Thyroid gland (tissue), 4 donors: Measurements from ENCODE around the gene CCDC86. TPM values are rescaled to one million over a fixed set of nuclear protein-coding genes. Genes with fewer than 3 reads are reported as not detected.

Experiments
- DNase-seq, 2 donors: peaks; one replicate each; pipeline ENCODE4 v3.0.0-alpha.2; 2019
- H3K27ac ChIP-seq, 3 donors: fragments of 200-600 bp; sonication (generic); 1 replicate in 2 of 3; 2 replicates in 1 of 3; pipeline ENCODE4 v1.5.1; 2016 to 2019; ENCODE audit warnings: mild to moderate bottlenecking in 1 of 3, moderate library complexity in 1 of 3
- H3K27me3 ChIP-seq: fragments of 200-600 bp; sonication (generic); one replicate; pipeline ENCODE4 v1.5.1; 2019
- H3K36me3 ChIP-seq, 2 donors: fragments of 200-600 bp; sonication (generic); one replicate each; pipeline ENCODE4 v1.5.1; 2016 to 2019
- H3K4me1 ChIP-seq, 2 donors: fragments of 200-600 bp; sonication (generic); one replicate each; pipeline ENCODE4 v1.5.1; 2017 to 2019
- H3K4me3 ChIP-seq, 3 donors: fragments of 200-600 bp; sonication (generic); replicated peaks in 1 of 3; 1 replicate in 2 of 3; 2 replicates in 1 of 3; pipeline ENCODE4 v1.5.1; 2016; ENCODE audit warnings: mild to moderate bottlenecking in 1 of 3
- H3K9me3 ChIP-seq: fragments of 200-600 bp; sonication (generic); one replicate; pipeline ENCODE4 v1.5.1; 2017
- CTCF ChIP-seq, 6 experiments: fragments of 200-600 bp in 3 of 6; fragments of 450-650 bp in 3 of 6; sonication (generic) in 3 of 6; IDR thresholded peaks; one replicate each; pipeline ENCODE4 v1.5.1; 2016 to 2019; ENCODE audit warnings: antibody characterized with exemption in 6 of 6, mild to moderate bottlenecking in 2 of 6, inconsistent platforms in 1 of 6, moderate library complexity in 1 of 6
- POLR2A ChIP-seq, 2 donors: fragments of 450-650 bp; IDR thresholded peaks; one replicate each; pipeline ENCODE4 v1.6.1; 2017; ENCODE audit warnings: antibody characterized with exemption in 2 of 2, mild to moderate bottlenecking in 2 of 2, moderate library complexity in 1 of 2
- WGBS, 2 donors: methylation state at CpG; one replicate each; pipeline ENCODE4 v1.1.5; 2017; 5-methylcytosine and 5-hydroxymethylcytosine counted together
- intact Hi-C: fragments of 100-400 bp; cut with DNase I; formaldehyde crosslinking; loops from one replicate; pipeline ENCODE4 v1.15.1; 2023
- total RNA-seq, 4 donors: library from RNA; depleted of rRNA; stranded (reverse); fragments of >200 nt; gene quantifications; one replicate each; pipeline ENCODE4 v1.2.3, GENCODE V29; 2016

CCDC86 gene
- total RNA-seq, 4 donors from 2014 or later = 6.7 to 19.6 (median 14.2) TPM

GRCh38 chr11:60880643-60881282 lies 38.9 kb downstream of the CCDC86 start:
- Histone ChIP-seq H3K27ac (no peak overlapping the region), H3K4me1 (peaks cover 8 to 9% of the 10 kb centered on the region in 2 donors), H3K36me3 (no peaks in the 10 kb centered on the region), H3K27me3 (no peaks in the 10 kb centered on the region), H3K9me3 (no peaks in the 10 kb centered on the region), H3K4me3 (no peak overlapping the region)
- TF ChIP-seq POLR2A (IDR thresholded peaks at IDR 0.05) (no peak), CTCF (IDR thresholded peaks at IDR 0.05) (no peak)
- DNase-seq = peak; percentile 33 to 45
- intact Hi-C loops = no loop called here
- 25 to 31% methylated on average over 8 of the region's 8 CpGs for WGBS, 2 donors

DNA sequence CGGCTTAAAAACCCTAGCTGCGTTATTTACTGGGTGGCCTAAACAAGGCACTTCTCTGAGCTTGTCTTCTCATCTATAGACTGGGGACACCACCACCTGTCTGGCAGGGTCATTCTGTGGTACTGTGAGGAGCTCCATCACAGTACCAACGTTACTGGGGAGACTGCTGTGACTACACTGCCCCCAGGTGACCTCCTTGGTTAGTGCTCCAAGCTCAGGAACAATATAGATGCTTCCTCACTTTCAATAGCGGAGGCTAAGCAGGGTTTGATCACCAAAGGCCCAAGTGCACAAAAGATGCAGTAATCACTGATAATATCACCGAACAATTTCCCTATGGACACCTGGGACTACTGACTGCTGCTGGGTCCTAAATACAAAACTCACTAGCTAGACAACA lies 45.6 kb downstream of the CCDC86 start:
- intact Hi-C loops = no loop called here
- no peak overlapping the region for H3K27ac ChIP-seq
- no peak overlapping the region for H3K4me3 ChIP-seq
- no peaks in the 10 kb centered on the region for H3K4me1 ChIP-seq
- DNase-seq = peak; percentile 43 to 45
- TF ChIP-seq POLR2A (IDR thresholded peaks at IDR 0.05) = no peak
- TF ChIP-seq CTCF (IDR thresholded peaks at IDR 0.05) = peak in 4 of 6 experiments; percentile 26 to 57 (median 45)
- no peaks in the 10 kb centered on the region for H3K27me3 ChIP-seq
- no peaks in the 10 kb centered on the region for H3K9me3 ChIP-seq
- H3K36me3 ChIP-seq = peaks cover 0 to 2% of the 10 kb centered on the region in 2 donors
- 55 to 75% methylated on average over 5 of the region's 5 CpGs for WGBS, 2 donors

- H3K4me1 ChIP-seq = no peaks in the 10 kb centered on the region
- no peak overlapping the region for H3K27ac ChIP-seq
- no peak overlapping the region for H3K4me3 ChIP-seq
- no peak for DNase-seq
- H3K27me3 ChIP-seq = no peaks in the 10 kb centered on the region
- intact Hi-C loops = no loop called here
- 67 to 70% methylated on average over 6 of the region's 6 CpGs for WGBS, 2 donors
- H3K36me3 ChIP-seq = peaks cover 8 to 23% of the 10 kb centered on the region in 2 donors
- TF ChIP-seq POLR2A (IDR thresholded peaks at IDR 0.05) = no peak
- no peaks in the 10 kb centered on the region for H3K9me3 ChIP-seq
Measured at GRCh38 chr11:60889869-60890311, 48.0 kb downstream of the CCDC86 start.

DNA sequence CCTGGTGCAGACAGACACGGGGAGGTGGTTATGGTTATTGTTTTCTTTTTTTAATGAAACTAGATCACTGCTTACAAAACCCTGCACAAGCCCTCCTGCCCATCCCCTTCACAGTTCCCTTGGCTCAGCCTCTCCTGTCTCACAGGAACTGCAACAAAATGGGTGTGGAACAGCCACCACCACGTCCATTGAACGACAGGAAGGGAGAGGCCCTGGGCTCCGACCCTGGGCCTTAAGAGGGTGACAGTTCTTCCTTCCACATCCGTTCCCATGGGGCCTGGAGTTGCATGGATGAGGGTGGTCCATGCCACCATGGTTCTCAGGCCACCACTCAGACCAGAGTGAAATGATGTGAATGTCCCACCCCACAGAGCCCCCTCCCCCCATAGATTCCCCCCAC lies 48.8 kb downstream of the CCDC86 start:
- Histone ChIP-seq H3K9me3 (no peaks in the 10 kb centered on the region), H3K4me1 (no peaks in the 10 kb centered on the region), H3K4me3 (no peak overlapping the region), H3K27me3 (no peaks in the 10 kb centered on the region), H3K36me3 (peaks cover 16 to 31% of the 10 kb centered on the region in 2 donors), H3K27ac (no peak overlapping the region)
- WGBS, 2 donors = 57 to 63% methylated on average over 4 to 5 of the region's 5 CpGs
- TF ChIP-seq POLR2A (IDR thresholded peaks at IDR 0.05) = no peak
- TF ChIP-seq CTCF (IDR thresholded peaks at IDR 0.05) = no peak
- DNase-seq = no peak
- intact Hi-C loops = no loop called here

DNA sequence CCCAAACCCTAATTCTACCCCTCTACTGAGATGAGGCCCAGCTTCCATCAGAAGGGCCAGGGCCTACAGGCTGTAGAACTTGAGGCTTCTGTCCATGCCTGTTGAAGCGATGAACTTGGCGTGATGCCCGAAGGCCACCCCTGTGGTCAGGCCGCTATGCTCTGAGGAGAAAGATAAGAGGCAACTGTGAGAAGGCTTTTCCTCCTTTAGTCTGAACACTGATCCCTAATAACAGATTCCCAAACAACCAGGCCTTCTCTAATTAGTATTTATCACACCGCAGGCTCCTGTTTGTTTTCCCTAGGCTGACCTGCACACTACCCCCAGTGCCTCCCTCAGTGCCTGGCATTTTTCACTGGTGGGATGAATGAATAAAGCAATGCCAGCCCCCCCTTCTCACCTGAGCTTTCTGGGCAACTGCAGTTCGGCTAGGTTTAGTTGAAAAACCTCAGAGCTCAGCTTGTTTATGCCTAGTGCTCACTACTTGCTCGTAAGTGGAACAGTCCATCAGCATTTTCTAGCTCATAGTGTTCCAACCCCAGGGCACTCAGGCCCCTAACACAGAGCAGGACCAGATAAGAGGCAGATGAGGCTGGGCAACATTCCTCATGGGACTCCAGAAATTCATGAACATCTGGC lies 49.3 kb downstream of the CCDC86 start:
- peak; percentile 61 to 64 for DNase-seq
- no peaks in the 10 kb centered on the region for H3K9me3 ChIP-seq
- no peak overlapping the region for H3K4me3 ChIP-seq
- H3K27ac ChIP-seq = no peak overlapping the region
- 72% methylated on average over 7 of the region's 7 CpGs for WGBS, 2 donors
- H3K36me3 ChIP-seq = peaks cover 21 to 36% of the 10 kb centered on the region in 2 donors
- TF ChIP-seq CTCF (IDR thresholded peaks at IDR 0.05) (no peak), POLR2A (IDR thresholded peaks at IDR 0.05) (no peak)
- intact Hi-C loops = no loop called here
- H3K4me1 ChIP-seq = no peaks in the 10 kb centered on the region
- no peaks in the 10 kb centered on the region for H3K27me3 ChIP-seq
